Measurements from ENCODE around the gene SULT2B1.

SULT2B1 gene

DNA sequence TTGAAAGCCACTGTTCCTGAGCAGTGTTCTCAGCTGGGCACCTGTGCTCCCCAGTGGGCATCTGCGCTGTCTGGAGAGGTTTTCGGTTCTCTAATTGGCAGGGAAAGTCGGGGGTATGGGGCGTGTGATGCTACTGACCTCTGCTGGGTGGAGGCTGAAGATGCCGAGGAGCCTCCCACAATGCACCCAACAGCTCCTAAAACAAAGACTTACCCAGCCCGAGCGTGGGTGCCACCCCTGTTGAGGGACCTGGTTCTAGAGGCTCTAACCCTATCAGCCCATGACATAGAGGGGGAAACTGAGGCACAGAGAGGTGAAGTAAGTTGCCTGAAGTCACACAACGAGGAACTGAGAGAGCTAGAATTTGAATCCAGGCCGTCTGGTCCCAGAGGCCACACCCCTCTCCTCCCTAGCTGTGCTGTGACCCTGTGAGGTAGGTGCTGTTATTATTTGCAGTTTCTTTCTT, 56.9 kb downstream of the SULT2B1 start:
- H3K4me3 ChIP-seq (IDR thresholded peaks at IDR 0.05; ENCODE audit: insufficient read depth, low read depth, low read length) = no peak overlapping the region
- no peak overlapping the region for H3K9ac ChIP-seq
- H3K4me2 ChIP-seq = peak overlapping the region; percentile 34; the same call in 1 of the 2 replicates
- no peaks in the 10 kb centered on the region for H3K36me3 ChIP-seq (ENCODE audit: insufficient read depth)
- peaks cover 28% of the 10 kb centered on the region for H3K27me3 ChIP-seq (ENCODE audit: insufficient read depth, low read depth)
- no peaks in the 10 kb centered on the region for H3K79me2 ChIP-seq (ENCODE audit: insufficient read depth, low read depth)
- peak overlapping the region; percentile 50 for H2AFZ ChIP-seq (ENCODE audit: low read depth)
- no peak overlapping the region for H3K27ac ChIP-seq
- TF ChIP-seq, protein P1, sequence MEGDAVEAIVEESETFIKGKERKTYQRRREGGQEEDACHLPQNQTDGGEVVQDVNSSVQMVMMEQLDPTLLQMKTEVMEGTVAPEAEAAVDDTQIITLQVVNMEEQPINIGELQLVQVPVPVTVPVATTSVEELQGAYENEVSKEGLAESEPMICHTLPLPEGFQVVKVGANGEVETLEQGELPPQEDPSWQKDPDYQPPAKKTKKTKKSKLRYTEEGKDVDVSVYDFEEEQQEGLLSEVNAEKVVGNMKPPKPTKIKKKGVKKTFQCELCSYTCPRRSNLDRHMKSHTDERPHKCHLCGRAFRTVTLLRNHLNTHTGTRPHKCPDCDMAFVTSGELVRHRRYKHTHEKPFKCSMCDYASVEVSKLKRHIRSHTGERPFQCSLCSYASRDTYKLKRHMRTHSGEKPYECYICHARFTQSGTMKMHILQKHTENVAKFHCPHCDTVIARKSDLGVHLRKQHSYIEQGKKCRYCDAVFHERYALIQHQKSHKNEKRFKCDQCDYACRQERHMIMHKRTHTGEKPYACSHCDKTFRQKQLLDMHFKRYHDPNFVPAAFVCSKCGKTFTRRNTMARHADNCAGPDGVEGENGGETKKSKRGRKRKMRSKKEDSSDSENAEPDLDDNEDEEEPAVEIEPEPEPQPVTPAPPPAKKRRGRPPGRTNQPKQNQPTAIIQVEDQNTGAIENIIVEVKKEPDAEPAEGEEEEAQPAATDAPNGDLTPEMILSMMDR (conservative IDR thresholded peaks at IDR 0.05; ENCODE audit: low read depth, low read length) = peak; percentile 63
- H4K20me1 ChIP-seq (ENCODE audit: insufficient read depth) = no peaks in the 10 kb centered on the region
- peaks cover 6% of the 10 kb centered on the region for H3K4me1 ChIP-seq (ENCODE audit: low read depth, poor library complexity, severe bottlenecking)

DNA sequence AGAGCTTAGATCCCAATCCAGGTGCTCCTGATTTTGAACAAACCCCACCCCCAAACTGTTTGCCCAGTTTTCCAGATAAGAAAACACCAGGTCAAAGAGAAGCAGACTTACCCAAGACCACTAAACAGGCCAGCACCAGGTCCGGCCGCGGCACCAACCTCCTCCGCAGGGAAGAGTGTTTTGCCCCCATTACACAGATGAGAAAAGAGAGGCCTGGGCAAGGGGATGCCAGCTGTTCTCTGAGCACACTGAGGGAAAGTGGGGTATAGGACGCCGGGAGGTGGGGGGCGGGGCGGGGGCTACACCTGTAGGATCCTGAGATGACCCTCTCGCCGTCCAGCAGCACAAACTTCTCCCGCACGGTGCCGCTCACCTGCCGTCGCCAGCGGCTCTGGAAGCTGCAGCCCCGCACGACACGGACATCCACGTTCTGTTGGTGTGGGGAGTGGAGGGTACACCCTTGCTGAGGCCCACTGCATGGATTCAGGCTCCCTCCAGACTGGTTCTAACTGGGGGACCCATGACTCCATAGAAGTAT, 57.7 kb downstream of the SULT2B1 start:
- no peak overlapping the region for H3K27ac ChIP-seq
- TF ChIP-seq, protein P1 (conservative IDR thresholded peaks at IDR 0.05; ENCODE audit: low read depth, low read length) = no peak
- peak overlapping the region; percentile 34; the same call in 1 of the 2 replicates for H3K4me2 ChIP-seq
- H3K79me2 ChIP-seq (ENCODE audit: insufficient read depth, low read depth) = no peaks in the 10 kb centered on the region
- H2AFZ ChIP-seq (ENCODE audit: low read depth) = no peak overlapping the region
- H4K20me1 ChIP-seq (ENCODE audit: insufficient read depth) = peaks cover 2% of the 10 kb centered on the region; the same call in 1 of the 2 replicates
- H3K4me3 ChIP-seq (IDR thresholded peaks at IDR 0.05; ENCODE audit: insufficient read depth, low read depth, low read length) = no peak overlapping the region
- H3K4me1 ChIP-seq (ENCODE audit: low read depth, poor library complexity, severe bottlenecking) = peaks cover 6% of the 10 kb centered on the region
- no peaks in the 10 kb centered on the region for H3K36me3 ChIP-seq (ENCODE audit: insufficient read depth)
- H3K27me3 ChIP-seq (ENCODE audit: insufficient read depth, low read depth) = peaks cover 22% of the 10 kb centered on the region
- H3K9ac ChIP-seq = no peak overlapping the region

DNA sequence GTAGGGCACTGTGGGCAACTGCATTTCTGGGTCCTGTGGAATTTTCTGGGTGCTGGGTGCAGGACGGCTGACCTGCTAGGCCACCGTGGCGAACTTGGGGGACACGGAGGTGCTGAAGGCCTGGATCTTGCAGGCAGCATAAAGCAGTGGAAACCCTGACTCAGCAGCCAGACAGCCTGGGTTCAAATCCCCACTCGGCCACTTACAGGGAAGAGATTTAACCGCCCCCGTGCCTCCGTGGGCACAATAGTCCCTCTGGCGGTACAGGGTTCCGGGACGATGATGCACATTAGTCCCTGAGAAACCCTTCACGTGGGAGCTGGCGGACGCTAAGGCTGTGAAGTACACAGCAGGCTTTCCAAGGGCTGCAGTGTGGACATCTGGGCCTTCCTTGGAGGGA, 59.9 kb downstream of the SULT2B1 start:
- Histone ChIP-seq H3K27ac (no peak overlapping the region), H3K27me3 (ENCODE audit: insufficient read depth, low read depth) (peaks cover 11% of the 10 kb centered on the region; the same call in 1 of the 2 replicates), H3K9ac (no peak overlapping the region), H3K4me1 (ENCODE audit: low read depth, poor library complexity, severe bottlenecking) (peaks cover 6% of the 10 kb centered on the region), H3K4me3 (IDR thresholded peaks at IDR 0.05; ENCODE audit: insufficient read depth, low read depth, low read length) (no peak overlapping the region), H3K79me2 (ENCODE audit: insufficient read depth, low read depth) (peaks cover 5% of the 10 kb centered on the region), H4K20me1 (ENCODE audit: insufficient read depth) (peaks cover 12% of the 10 kb centered on the region), H2AFZ (ENCODE audit: low read depth) (no peak overlapping the region), H3K4me2 (no peak overlapping the region), H3K36me3 (ENCODE audit: insufficient read depth) (peaks cover 3% of the 10 kb centered on the region; the same call in 1 of the 2 replicates)
- TF ChIP-seq, protein P1 (conservative IDR thresholded peaks at IDR 0.05; ENCODE audit: low read depth, low read length) = no peak

DNA sequence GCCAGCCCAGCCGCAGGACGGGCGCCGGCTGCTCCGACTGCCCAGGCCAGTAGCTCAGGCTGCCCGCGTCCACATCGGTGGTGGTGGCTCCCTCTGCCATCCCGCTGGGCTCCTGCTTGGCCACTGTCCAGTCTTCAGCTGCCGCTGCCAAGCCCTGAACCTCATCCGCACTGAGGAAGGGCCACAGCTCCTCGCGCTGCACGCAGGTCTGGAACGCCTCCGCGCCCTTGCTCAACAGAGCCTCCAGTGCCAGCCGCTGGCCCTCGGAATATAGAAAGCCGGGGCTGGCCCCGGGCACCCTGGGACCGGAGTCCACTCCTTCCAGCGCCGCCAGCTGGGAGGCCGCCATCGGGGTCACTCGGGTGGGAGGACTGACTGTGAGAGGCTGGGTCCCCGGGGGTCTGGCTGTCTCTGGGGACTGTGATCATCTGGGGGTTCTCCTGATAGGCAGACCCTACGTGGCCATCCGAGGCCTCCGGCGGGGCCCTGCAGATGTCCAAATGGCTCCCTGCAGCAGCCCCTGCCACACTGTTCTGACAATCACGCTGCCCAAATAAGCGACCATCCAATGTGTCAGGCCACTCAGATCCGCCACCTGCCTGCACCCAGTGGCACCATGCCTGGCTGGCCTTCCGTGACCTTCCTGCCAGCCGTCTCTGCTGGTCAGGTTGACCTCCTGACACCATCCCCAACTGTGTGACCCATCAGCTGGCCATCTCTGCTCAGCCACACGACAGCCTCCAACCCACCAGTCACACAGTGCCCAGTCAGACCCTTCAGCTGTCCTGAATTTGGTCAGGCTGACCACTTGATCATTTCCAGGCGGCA, 61.3 kb downstream of the SULT2B1 start:
- no peaks in the 10 kb centered on the region for H3K27me3 ChIP-seq (ENCODE audit: insufficient read depth, low read depth)
- peaks cover 26% of the 10 kb centered on the region for H4K20me1 ChIP-seq (ENCODE audit: insufficient read depth)
- H2AFZ ChIP-seq (ENCODE audit: low read depth) = no peak overlapping the region
- H3K27ac ChIP-seq = no peak overlapping the region
- no peak overlapping the region for H3K4me2 ChIP-seq
- H3K79me2 ChIP-seq (ENCODE audit: insufficient read depth, low read depth) = peaks cover 19% of the 10 kb centered on the region
- peaks cover 15% of the 10 kb centered on the region for H3K4me1 ChIP-seq (ENCODE audit: low read depth, poor library complexity, severe bottlenecking)
- TF ChIP-seq, protein P1 (conservative IDR thresholded peaks at IDR 0.05; ENCODE audit: low read depth, low read length) = no peak
- no peak overlapping the region for H3K4me3 ChIP-seq (IDR thresholded peaks at IDR 0.05; ENCODE audit: insufficient read depth, low read depth, low read length)
- H3K9ac ChIP-seq = no peak overlapping the region
- peaks cover 10% of the 10 kb centered on the region; the same call in 1 of the 2 replicates for H3K36me3 ChIP-seq (ENCODE audit: insufficient read depth)

Data from KMS-11 (cell line).